Astrocyte of the spinal cord (primary cell): ENCODE results near the gene CALN1.

Source experiments
- DNase-seq: peaks from one replicate; pipeline ENCODE4 v3.0.0; 2011; ENCODE audit warnings: low read depth, low spot score
- H3K4me3 ChIP-seq: 2 replicates; pipeline ENCODE4 v1.5.1; 2011; ENCODE audit warnings: low read depth, mild to moderate bottlenecking, low read length, moderate library complexity
- CTCF ChIP-seq: IDR thresholded peaks from 2 replicates; pipeline ENCODE4 v1.5.1; 2012; ENCODE audit warnings: low read depth, mild to moderate bottlenecking, low read length, inconsistent platforms
- in situ Hi-C: cut with HindIII; loops from 2 replicates; pipeline ENCODE4 v1.10.0; 2017; ENCODE audit warnings: low sequenced_read_pairs

The CALN1 gene

DNA sequence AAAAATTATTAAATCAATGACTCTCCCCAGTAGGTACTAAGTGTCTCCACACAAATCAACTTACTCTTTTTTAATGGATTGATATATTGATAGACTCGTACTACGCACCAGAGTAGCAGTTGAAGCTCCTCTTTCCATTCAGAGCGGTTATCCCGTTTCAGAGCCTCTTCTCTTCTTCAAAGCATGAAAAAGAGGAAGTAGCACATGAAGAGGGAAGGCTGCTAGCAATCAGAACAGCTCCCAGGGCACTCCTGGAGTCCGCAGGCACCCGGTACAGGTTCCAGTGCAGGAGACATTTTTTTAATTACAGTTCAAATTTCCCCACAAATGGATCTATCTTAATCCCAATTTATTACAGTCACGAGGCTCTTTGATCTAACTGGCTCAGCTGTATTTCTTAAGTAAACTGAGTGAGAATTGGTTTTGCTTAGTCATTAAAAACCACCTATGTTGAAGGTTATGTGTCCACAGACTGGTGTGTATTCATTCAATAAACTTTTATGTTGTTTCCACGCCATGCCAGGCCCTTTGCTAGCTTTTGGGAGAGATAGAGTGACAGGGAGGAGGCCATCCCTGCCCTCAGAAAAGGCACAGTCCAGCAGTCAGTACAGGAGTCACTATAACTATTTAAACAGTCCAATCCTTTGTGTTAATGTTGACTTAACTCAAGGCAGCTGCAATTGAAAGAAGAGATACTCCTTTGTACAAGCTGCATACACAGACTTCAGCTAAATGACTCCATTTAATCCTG, 32.1 kb upstream of the CALN1 start:
- in situ Hi-C loops: no loop called here
- no peak overlapping the region for H3K4me3 ChIP-seq
- DNase-seq: no peak
- no peak for TF ChIP-seq CTCF

DNA sequence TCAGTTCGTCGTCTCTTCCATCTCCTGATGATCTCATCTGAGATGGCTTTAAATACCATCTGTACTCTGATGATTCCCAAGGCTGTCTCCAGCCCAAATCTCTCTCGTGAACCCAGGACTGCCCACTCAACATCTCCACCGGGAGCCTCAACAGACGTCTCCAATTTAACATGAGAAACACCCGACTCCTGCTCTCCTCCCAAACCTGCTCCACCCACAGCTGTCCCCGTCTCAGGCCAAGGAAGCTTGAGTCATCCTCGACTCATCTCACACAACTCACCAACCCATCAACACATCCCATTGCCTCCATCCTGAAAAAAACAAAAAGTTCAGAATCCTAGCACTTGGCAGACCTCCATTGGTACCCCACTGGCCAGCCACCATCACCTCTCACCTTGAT, 29.7 kb upstream of the CALN1 start:
- DNase-seq: no peak
- in situ Hi-C loops: no loop called here
- no peak overlapping the region for H3K4me3 ChIP-seq
- TF ChIP-seq CTCF: no peak

GRCh38 chr7:72438491-72438890, 26.4 kb upstream of the CALN1 start:
- TF ChIP-seq CTCF: no peak
- DNase-seq: no peak
- in situ Hi-C loops: no loop called here
- H3K4me3 ChIP-seq: no peak overlapping the region

DNA sequence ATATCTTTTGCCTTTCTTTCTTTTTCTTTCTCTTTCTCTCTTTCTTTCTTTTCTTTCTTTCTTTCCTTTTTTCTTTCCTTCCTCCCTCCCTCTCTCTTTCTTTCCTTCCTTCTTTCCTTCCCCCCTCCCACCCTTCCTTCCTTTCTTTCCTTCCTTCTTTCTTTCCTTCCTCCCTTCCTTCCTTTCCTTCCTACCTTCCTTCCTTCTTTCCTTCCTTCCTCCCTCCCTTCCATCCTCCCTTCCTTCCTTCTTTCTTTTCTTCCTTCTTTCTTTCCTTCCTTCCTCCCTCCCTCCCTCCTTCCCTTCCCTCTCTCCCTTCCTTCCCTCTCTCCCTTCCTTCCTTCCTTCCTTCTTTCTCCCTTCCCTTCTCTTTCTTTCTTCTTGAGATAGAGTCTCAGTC, 25.5 kb upstream of the CALN1 start:
- TF ChIP-seq CTCF: no peak
- no peak for DNase-seq
- in situ Hi-C loops: no loop called here
- no peak overlapping the region for H3K4me3 ChIP-seq

- H3K4me3 ChIP-seq: no peak overlapping the region
- in situ Hi-C loops: no loop called here
- no peak for DNase-seq
- TF ChIP-seq CTCF: no peak
Observed at GRCh38 chr7:72437061-72437585, 25.0 kb upstream of the CALN1 start.

GRCh38 chr7:72435925-72436480, 23.9 kb upstream of the CALN1 start:
- no peak for DNase-seq
- H3K4me3 ChIP-seq: no peak overlapping the region
- in situ Hi-C loops: no loop called here
- TF ChIP-seq CTCF: no peak
